HUES48 (cell line): ENCODE measurements around the gene PIKFYVE.
"Not testable (repeated sequence)": the region's sequence is repeated elsewhere in the genome, so short reads cannot be mapped to it uniquely, and the experiment has no call there.

ENCODE experiments used
- H3K27ac ChIP-seq: one replicate; pipeline ENCODE4 v1.7.0; 2013; ENCODE audit warnings: low read depth, low read length, inconsistent platforms
- H3K27me3 ChIP-seq: 2 replicates; pipeline ENCODE4 v1.6.1; 2013; ENCODE audit warnings: mild to moderate bottlenecking, low read length; ENCODE audit not compliant: control insufficient read depth, insufficient read depth
- H3K36me3 ChIP-seq: 2 replicates; pipeline ENCODE4 v1.6.1; 2013; ENCODE audit warnings: low read length; ENCODE audit not compliant: control insufficient read depth, insufficient read depth
- H3K4me1 ChIP-seq: 2 replicates; pipeline ENCODE4 v1.6.1; 2013; ENCODE audit warnings: mild to moderate bottlenecking, low read length; ENCODE audit not compliant: control insufficient read depth, insufficient read depth
- H3K4me3 ChIP-seq: 2 replicates; pipeline ENCODE4 v1.5.1; 2013; ENCODE audit warnings: mild to moderate bottlenecking, low read depth, low read length
- H3K9ac ChIP-seq: 2 replicates; pipeline ENCODE4 v1.6.1; 2013; ENCODE audit warnings: mild to moderate bottlenecking, low read depth, low read length, moderate library complexity
- H3K9me3 ChIP-seq: 2 replicates; pipeline ENCODE4 v1.6.1; 2013; ENCODE audit warnings: low read length; ENCODE audit not compliant: control insufficient read depth, insufficient read depth

Gene PIKFYVE

DNA sequence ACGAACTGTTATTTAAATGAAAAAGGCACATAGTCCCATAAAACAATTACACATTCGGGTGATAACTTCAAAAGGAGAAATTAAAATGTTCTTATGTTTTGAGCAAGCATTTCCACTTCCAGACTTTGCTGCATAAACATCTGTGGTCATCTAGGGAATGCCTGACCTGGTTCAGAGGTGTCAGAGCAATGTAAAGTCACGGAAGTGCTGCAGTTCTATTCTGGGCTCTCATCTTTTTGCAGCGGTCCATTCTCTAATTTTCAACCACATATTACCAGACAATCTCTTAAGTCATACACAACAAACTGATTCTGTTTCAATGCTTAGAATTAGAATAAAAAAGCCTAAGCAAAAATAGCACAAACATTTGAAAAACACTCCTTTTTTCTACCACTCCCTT is 118.6 kb downstream of the PIKFYVE start:
- no peaks in the 10 kb centered on the region for H3K36me3 ChIP-seq
- no peak overlapping the region for H3K9ac ChIP-seq
- no peak overlapping the region for H3K27ac ChIP-seq
- no peaks in the 10 kb centered on the region for H3K4me1 ChIP-seq
- no peaks in the 10 kb centered on the region for H3K9me3 ChIP-seq
- no peak overlapping the region for H3K4me3 ChIP-seq
- no peaks in the 10 kb centered on the region for H3K27me3 ChIP-seq

DNA sequence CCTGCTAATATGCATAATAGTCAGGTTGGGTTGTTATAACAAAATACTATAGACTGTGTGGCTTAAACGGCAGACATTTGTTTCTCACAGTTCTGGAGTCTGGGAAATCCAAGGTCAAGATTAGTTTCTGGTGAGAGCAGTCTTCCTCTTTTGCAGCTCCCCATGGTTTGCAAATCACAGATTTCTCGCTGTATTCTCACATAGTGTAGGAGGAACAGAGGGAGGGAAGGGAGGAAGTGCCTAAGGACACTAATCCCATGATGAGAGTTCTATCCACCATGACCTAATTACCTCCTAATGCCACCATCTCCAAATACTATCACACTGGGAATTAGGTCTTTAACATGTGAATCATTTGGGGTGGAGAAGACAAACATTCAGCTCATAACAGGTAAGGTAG is 120.5 kb downstream of the PIKFYVE start:
- Histone ChIP-seq H3K27ac (no peak overlapping the region), H3K4me3 (no peak overlapping the region), H3K27me3 (no peaks in the 10 kb centered on the region)

DNA sequence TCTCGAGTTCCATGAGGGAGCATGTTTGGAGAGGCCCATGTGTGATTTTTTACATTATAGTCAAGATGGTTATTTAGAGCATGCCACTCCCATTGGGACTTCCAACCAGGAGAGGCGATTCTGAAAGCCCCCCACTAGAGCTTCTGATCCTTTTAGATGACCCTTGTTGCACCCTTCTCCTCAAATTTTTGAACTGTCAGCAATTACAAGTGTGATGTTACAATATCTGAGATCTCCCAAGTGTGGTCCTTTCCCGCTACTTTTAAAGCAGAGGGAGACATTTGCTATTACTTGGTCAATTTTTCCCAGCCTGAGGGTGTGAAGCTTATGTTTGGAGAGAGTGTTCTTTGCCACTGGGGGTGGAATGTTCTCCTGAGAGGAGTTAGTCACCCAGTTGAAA is 123.9 kb downstream of the PIKFYVE start:
- Histone ChIP-seq H3K27me3 (no peaks in the 10 kb centered on the region), H3K27ac (no peak overlapping the region), H3K9me3 (peaks cover 21% of the 10 kb centered on the region), H3K9ac (no peak overlapping the region), H3K4me1 (no peaks in the 10 kb centered on the region), H3K4me3 (no peak overlapping the region), H3K36me3 (no peaks in the 10 kb centered on the region)

More for the DNA sequence above, 120.5 kb downstream of the PIKFYVE start:
- Histone ChIP-seq H3K4me1 (no peaks in the 10 kb centered on the region), H3K9me3 (no peaks in the 10 kb centered on the region), H3K36me3 (no peaks in the 10 kb centered on the region), H3K9ac (no peak overlapping the region)

DNA sequence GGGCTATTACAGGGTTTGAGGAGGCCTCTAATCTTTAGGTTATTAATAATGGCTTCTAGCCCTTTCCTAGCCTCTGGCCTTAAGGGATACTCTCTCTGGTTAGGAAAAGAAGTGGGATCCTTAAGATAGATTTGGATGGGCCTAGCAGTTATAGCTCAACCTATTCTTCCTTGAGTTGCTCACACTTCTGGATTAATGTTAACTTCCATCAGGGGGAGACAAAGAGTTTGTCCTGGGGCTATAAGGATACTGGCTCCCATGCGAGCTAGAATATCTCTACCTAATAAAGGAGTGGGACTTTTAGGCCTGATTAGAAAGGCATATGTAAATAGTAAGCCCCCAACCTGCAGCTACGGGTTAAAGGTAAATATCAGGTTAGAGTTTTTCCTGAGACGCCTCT is 126.2 kb downstream of the PIKFYVE start:
- no peak overlapping the region for H3K9ac ChIP-seq
- peaks cover 21% of the 10 kb centered on the region for H3K9me3 ChIP-seq
- H3K27ac ChIP-seq = no peak overlapping the region
- no peaks in the 10 kb centered on the region for H3K36me3 ChIP-seq
- H3K4me3 ChIP-seq = no peak overlapping the region
- H3K27me3 ChIP-seq = no peaks in the 10 kb centered on the region
- H3K4me1 ChIP-seq = no peaks in the 10 kb centered on the region

DNA sequence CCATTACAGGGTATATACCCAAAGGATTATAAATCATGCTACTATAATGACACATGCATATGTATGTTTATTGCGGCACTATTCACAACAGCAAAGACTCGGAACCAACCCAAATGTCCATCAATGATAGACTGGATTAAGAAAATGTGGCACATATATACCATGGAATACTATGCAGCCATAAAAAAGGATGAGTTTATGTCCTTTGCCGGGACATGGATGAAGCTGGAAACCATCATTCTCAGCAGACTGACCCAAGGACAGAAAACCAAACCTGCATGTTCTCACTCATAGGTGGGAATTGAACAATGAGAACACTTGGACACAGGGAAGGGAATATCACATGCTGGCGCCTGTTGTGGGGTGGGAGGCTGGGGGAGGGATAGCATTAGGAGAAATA is 130.7 kb downstream of the PIKFYVE start:
- not testable (repeated sequence) for H3K36me3 ChIP-seq, H3K4me1 ChIP-seq, H3K4me3 ChIP-seq, H3K27me3 ChIP-seq, H3K9ac ChIP-seq, H3K27ac ChIP-seq
- H3K9me3 ChIP-seq = peaks cover 21% of the 10 kb centered on the region

DNA sequence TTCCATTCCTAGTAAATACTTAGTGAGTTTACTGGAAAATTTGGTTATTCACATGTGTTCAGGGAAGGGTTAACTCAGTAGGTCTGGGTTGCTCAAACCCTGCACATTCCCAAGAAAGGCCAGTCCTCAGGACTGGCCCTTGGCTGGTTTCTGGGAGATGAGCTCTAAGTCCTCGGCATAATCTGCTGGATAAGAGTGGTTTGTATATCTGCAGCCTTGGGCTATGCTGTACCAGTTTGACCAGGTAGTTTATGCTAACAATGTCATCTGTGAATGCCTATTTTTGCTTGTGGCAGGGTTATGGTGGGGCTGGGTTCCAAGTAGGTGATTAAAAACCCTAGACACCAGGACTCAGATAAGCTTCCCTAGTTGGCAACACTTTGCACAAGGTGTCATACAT is 133.1 kb downstream of the PIKFYVE start:
- Histone ChIP-seq H3K9me3 (peaks cover 7% of the 10 kb centered on the region), H3K4me1 (no peaks in the 10 kb centered on the region), H3K36me3 (no peaks in the 10 kb centered on the region), H3K9ac (no peak overlapping the region), H3K4me3 (no peak overlapping the region), H3K27ac (no peak overlapping the region), H3K27me3 (peaks cover 3% of the 10 kb centered on the region; the same call in 1 of the 2 replicates)

DNA sequence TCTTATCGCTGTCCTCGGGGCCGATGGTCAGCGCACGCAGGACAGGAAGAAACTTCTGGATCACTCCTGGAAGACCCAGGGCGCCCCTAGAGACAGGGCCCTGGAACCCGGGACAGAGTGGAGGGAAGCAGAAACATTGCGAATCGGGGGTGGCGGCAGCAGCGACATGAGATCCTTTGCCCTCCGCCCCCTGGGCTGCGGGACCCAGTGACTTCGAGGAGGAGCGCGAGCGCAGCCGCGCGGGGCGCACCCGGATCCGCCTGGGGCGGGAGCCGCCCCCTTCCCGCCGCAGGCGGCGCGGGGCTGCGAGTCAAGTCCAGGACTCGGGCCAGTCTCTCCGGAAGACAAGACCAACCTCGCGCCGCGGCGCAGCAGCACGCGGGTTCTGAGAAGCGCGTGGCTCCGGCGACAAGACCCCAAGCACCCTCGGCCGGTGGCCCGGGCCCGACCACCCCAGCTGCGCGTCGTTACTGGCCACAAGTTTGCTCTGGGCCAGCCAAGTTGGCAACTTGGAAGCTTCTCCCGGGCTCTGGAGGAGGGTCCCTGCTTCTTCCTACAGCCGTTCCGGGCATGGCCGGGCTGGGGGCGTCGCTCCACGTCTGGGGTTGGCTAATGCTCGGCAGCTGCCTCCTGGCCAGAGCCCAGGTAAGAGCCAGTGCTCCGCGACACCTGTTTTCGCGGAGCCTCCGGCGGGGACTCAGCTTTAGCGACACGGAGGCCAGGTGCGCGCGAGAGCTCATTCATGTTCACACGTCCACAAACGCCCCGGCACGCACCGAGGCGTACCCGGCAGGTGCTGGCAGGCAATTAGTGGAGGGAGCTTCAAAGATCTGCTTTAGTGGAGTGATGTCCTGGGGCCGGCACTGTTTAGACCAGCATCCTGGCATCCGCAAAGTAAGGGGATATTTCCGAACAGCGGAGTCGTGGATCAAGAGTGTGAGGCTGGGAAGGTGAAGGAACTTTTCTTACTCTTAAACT is 140.7 kb downstream of the PIKFYVE start, which contains the start of gene PTH2R:
PTH2R (plus strand) TSS at position 319 of the 978 bp plus-strand sequence; CDS start at position 571, 252 bp downstream.
- H3K27me3 ChIP-seq = peaks cover 44% of the 10 kb centered on the region
- H3K9me3 ChIP-seq = no peaks in the 10 kb centered on the region
- H3K36me3 ChIP-seq = no peaks in the 10 kb centered on the region
- no peak within 1 kb of the TSS for H3K9ac ChIP-seq
- peaks cover 4% of the 10 kb centered on the region; the same call in 1 of the 2 replicates for H3K4me1 ChIP-seq
- H3K27ac ChIP-seq = no peak within 1 kb of the TSS
- H3K4me3 ChIP-seq = peak within 1 kb of the TSS; percentile 55

DNA sequence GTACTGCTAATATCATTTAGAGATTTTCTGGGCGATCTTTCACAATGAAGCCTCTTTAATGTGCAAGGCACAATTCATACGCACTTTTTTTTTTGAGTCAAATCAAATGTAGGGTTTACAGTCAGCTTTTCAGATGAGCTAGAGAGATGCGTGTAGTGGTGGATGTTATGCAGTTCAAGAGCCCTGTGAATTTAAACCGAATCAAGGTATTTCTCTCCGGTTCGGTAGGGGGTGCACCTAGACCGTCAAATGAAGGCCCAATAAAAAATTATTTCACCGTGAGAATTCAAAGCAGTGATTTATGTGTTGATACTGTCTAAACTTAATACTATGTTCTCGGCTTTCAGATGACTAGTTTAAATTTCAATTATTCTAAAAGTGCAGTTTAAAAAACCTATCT is 141.6 kb downstream of the PIKFYVE start:
- Histone ChIP-seq H3K9me3 (no peaks in the 10 kb centered on the region), H3K4me3 (0 out of 2 replicates have a peak overlapping the region, but pooled peaks have one; percentile 55), H3K36me3 (no peaks in the 10 kb centered on the region), H3K4me1 (peaks cover 4% of the 10 kb centered on the region; the same call in 1 of the 2 replicates), H3K9ac (no peak overlapping the region), H3K27me3 (peaks cover 44% of the 10 kb centered on the region), H3K27ac (no peak overlapping the region)
